GM23248 (cell line): ENCODE data around the gene CFAP299.

ENCODE experiments used
- EZH2 ChIP-seq: fragments of 200-600 bp; sonication (generic); IDR thresholded peaks from 2 replicates; pipeline ENCODE4 v1.6.1; 2018; ENCODE audit warnings: antibody characterized with exemption, mild to moderate bottlenecking; ENCODE audit not compliant: insufficient read depth, poor library complexity, severe bottlenecking
- EZH2phosphoT487 ChIP-seq: fragments of 200-600 bp; sonication (generic); IDR thresholded peaks from 2 replicates; pipeline ENCODE4 v1.6.1; 2018; ENCODE audit warnings: antibody characterized with exemption, moderate library complexity, mild to moderate bottlenecking, low read depth; ENCODE audit not compliant: insufficient read depth

GRCh38 chr4:80471756-80472155, 136.2 kb downstream of the CFAP299 start:
- TF ChIP-seq EZH2: no peak
- TF ChIP-seq EZH2phosphoT487: no peak
